CD4-positive, alpha-beta T cell treated with Interleukin-15 for 4 hours (primary cell): ENCODE measurements around the gene GHRL.

Source experiments
- DNase-seq: peaks from one replicate; pipeline ENCODE4 v3.0.0-alpha.2; 2020; ENCODE audit warnings: low spot score

The GHRL gene

DNA sequence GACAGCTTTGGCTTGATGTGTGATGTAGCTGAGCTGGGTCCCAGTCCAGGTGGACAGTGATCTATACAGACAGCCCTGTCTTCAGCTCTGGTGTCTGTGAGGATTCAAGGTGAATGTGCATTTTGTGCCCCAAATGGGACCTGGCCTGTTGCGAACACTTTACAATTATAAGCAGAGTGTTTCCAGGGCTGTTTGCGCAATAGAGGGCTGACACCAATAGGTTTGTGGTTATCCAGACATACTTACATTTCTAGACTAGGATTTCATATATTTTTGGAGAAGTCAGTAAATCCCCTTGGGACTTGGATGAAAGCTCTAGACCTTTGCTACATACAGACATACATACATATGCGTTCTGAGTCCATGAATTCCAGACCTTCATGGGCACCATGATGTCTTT is 48.7 kb downstream of the GHRL start:
- no peak for DNase-seq

- peak; percentile 71 for DNase-seq
Measured at GRCh38 chr3:10242182-10243065, 50.3 kb downstream of the GHRL start.

DNA sequence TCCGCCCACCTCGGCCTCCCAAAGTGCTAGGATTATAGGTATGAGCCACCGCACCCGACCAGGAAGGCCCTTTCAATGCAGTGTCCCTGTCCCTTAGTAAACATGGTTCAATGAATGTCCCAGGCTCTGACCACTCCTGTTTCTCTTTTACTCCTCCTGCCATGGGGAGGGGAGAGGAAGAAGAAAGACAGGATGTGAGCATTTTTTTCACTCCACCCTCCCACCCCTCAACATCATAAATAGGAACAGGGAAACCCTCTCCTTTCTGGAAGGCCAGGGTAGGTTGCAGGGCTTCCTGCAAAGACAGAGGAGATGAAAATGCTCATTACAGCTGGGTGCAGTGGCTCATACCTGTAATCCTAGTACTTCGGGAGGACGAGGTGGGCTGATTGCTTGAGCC is 51.9 kb downstream of the GHRL start:
- DNase-seq = no peak

- peak; percentile 56 for DNase-seq
Measured at GRCh38 chr3:10238345-10239183, 54.2 kb downstream of the GHRL start.
